Prostate gland (tissue), 2 donors: ENCODE results near the gene CNGA4.

Source experiments
- POLR2A ChIP-seq: fragments of 450-650 bp; IDR thresholded peaks from one replicate; pipeline ENCODE4 v1.6.1; 2016; ENCODE audit warnings: antibody characterized with exemption, mild to moderate bottlenecking
- POLR2AphosphoS5 ChIP-seq: sonication (generic); formaldehyde crosslinking; IDR thresholded peaks from one replicate; pipeline ENCODE4 v1.6.1; 2017; ENCODE audit warnings: antibody characterized with exemption
- TF ChIP-seq, protein P1 (sequence below), 4 experiments: fragments of 200-600 bp in 2 of 4; fragments of 450-650 bp in 2 of 4; sonication (generic) in 2 of 4; IDR thresholded peaks; 1 replicate in 3 of 4; 2 replicates in 1 of 4; pipeline ENCODE4 v1.5.1; 2016 to 2019; ENCODE audit warnings: antibody characterized with exemption in 4 of 4, mild to moderate bottlenecking in 2 of 4, moderate library complexity in 2 of 4

DNA sequence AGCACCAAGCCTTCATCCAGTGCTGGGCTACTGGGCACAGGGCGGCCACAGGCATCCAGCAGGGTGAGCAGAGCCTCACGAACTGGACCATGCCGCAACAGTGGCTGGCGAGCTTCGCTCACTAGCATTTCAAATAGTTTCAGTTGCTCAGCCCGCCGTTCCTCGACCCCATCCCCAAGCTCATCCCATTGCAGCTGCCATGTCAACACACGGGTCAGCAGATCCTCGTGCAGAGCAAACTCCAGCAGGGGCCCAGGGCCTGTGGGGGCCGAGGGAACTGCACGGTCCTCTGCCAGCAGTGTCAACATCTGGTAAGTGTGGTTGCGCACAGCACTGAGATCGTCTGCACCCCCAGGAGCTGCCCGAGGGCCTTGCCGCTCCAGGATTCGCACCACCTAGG is 15.0 kb upstream of the CNGA4 start:
- TF ChIP-seq, protein P1, sequence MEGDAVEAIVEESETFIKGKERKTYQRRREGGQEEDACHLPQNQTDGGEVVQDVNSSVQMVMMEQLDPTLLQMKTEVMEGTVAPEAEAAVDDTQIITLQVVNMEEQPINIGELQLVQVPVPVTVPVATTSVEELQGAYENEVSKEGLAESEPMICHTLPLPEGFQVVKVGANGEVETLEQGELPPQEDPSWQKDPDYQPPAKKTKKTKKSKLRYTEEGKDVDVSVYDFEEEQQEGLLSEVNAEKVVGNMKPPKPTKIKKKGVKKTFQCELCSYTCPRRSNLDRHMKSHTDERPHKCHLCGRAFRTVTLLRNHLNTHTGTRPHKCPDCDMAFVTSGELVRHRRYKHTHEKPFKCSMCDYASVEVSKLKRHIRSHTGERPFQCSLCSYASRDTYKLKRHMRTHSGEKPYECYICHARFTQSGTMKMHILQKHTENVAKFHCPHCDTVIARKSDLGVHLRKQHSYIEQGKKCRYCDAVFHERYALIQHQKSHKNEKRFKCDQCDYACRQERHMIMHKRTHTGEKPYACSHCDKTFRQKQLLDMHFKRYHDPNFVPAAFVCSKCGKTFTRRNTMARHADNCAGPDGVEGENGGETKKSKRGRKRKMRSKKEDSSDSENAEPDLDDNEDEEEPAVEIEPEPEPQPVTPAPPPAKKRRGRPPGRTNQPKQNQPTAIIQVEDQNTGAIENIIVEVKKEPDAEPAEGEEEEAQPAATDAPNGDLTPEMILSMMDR (IDR thresholded peaks at IDR 0.05), result no peak
- TF ChIP-seq POLR2A (no peak), POLR2AphosphoS5 (no peak)
